NCI-H446 treated with DMSO at 0.1 percent for 48 hours (cell line): ENCODE measurements around the gene TNNC1.

Experiments used
- DNase-seq: peaks from one replicate; lab custom pipeline; 2025; lab: John Stamatoyannopoulos, UW

The TNNC1 gene

GRCh38 chr3:52442409-52443267, 11.2 kb downstream of the TNNC1 start:
- DNase-seq: no peak

GRCh38 chr3:52441772-52442332, 12.0 kb downstream of the TNNC1 start:
- DNase-seq: no peak

GRCh38 chr3:52441091-52441771, 12.6 kb downstream of the TNNC1 start:
- DNase-seq: no peak

- no peak for DNase-seq
Observed at GRCh38 chr3:52440671-52441070, 13.2 kb downstream of the TNNC1 start.

GRCh38 chr3:52440249-52440551, 13.6 kb downstream of the TNNC1 start:
- no peak for DNase-seq

GRCh38 chr3:52439426-52440248, 14.2 kb downstream of the TNNC1 start:
- DNase-seq: no peak

GRCh38 chr3:52438579-52439425, 15.0 kb downstream of the TNNC1 start:
- no peak for DNase-seq

- no peak for DNase-seq
Observed at GRCh38 chr3:52438104-52438376, 15.8 kb downstream of the TNNC1 start.

GRCh38 chr3:52437326-52438103, 16.3 kb downstream of the TNNC1 start:
- no peak for DNase-seq

- DNase-seq: no peak
Observed at GRCh38 chr3:52436500-52437149, 17.2 kb downstream of the TNNC1 start.

- DNase-seq: no peak
Observed at GRCh38 chr3:52435246-52436101, 18.4 kb downstream of the TNNC1 start.

GRCh38 chr3:52434491-52435115, 19.2 kb downstream of the TNNC1 start:
- DNase-seq: no peak

GRCh38 chr3:52433996-52434479, 19.8 kb downstream of the TNNC1 start:
- DNase-seq: no peak

GRCh38 chr3:52433328-52433995, 20.4 kb downstream of the TNNC1 start:
- DNase-seq: no peak

GRCh38 chr3:52432691-52433141, 21.1 kb downstream of the TNNC1 start:
- DNase-seq: no peak

- no peak for DNase-seq
Observed at GRCh38 chr3:52432225-52432624, 21.6 kb downstream of the TNNC1 start.

GRCh38 chr3:52431459-52432223, 22.2 kb downstream of the TNNC1 start:
- DNase-seq: no peak
